Kidney (tissue), 14 donors: ENCODE measurements around the gene ROCK2. TPM values are rescaled to one million over a fixed set of nuclear protein-coding genes. Genes with fewer than 3 reads are reported as not detected.
A peak's percentile ranks its signal among the peaks of the same experiment; 100 is the strongest.

ENCODE experiments used
- DNase-seq, 5 donors: peaks; one replicate each; pipeline ENCODE4 v3.0.0-alpha.2; 2013 to 2020
- FAIRE-seq: peaks from 2 replicates; lab custom pipeline; 2012; peaks lifted over from hg19 to GRCh38; lab: Jason Lieb, UNC
- H3K27ac ChIP-seq, 2 donors: one replicate each; pipeline ENCODE4 v1.7.0; 2013; ENCODE audit warnings: low read depth in 2 of 2, low read length in 2 of 2, inconsistent platforms in 1 of 2
- H3K27me3 ChIP-seq: one replicate; pipeline ENCODE4 v1.7.1; 2013; ENCODE audit warnings: low read length, inconsistent platforms; ENCODE audit not compliant: control insufficient read depth, insufficient read depth
- H3K36me3 ChIP-seq, 3 donors: one replicate each; pipeline versions ENCODE4 v1.7.0 to v1.7.1; 2013; ENCODE audit warnings: low read length in 3 of 3, control low read depth in 1 of 3, inconsistent platforms in 1 of 3; ENCODE audit not compliant: insufficient read depth in 3 of 3, control insufficient read depth in 2 of 3
- H3K4me1 ChIP-seq, 3 donors: one replicate each; pipeline versions ENCODE4 v1.7.0 to v1.7.1; 2013; ENCODE audit warnings: low read length in 3 of 3, inconsistent platforms in 1 of 3, low read depth in 1 of 3; ENCODE audit not compliant: control insufficient read depth in 2 of 3, insufficient read depth in 2 of 3
- H3K4me3 ChIP-seq, 3 donors: one replicate each; pipeline versions ENCODE4 v1.7.0 to v1.8.1; 2013; ENCODE audit warnings: low read length in 3 of 3, control low read depth in 1 of 3, inconsistent platforms in 1 of 3
- H3K9ac ChIP-seq, 3 donors: one replicate each; pipeline versions ENCODE4 v1.7.0 to v1.7.1; 2013; ENCODE audit warnings: low read length in 3 of 3, control low read depth in 1 of 3, inconsistent platforms in 1 of 3
- H3K9me3 ChIP-seq, 3 donors: one replicate each; pipeline versions ENCODE4 v1.7.0 to v1.7.1; 2013; ENCODE audit warnings: low read length in 3 of 3, control low read depth in 1 of 3, inconsistent platforms in 1 of 3; ENCODE audit not compliant: control insufficient read depth in 2 of 3, insufficient read depth in 1 of 3
- CTCF ChIP-seq: IDR thresholded peaks from 3 replicates; pipeline ENCODE4 v1.5.1; 2012; ENCODE audit warnings: mild to moderate bottlenecking, moderate library complexity, borderline replicate concordance; ENCODE audit not compliant: insufficient read depth; ENCODE audit errors: extremely low read depth
- intact Hi-C: fragments of 100-400 bp; cut with DNase I; formaldehyde crosslinking; loops from one replicate; pipeline ENCODE4 v1.11.1; 2022
- polyA plus RNA-seq: library from polyadenylated mRNA; stranded (reverse); fragments of 350-450 nt; fragmentation: Illumina TruSeq; extraction: RNeasy Lipid Tissue Mini Kit (QIAGEN cat#74804); gene quantifications from one replicate; pipeline ENCODE4 v1.2.3, GENCODE V29; 2014; ENCODE audit warnings: low read depth, low replicate concordance; ENCODE audit not compliant: insufficient read depth
- total RNA-seq: library from RNA; stranded (reverse); fragmentation: NEBNext Ultra II Directional; extraction: Animal tissue kit (Norgen Biotek cat#: 25700); gene quantifications from one replicate; pipeline ENCODE4 v1.2.1, GENCODE V29; 2021
- donor health status: control.
- donor health status: control.
- donor health status: control.
- donor health status: control.
- donor health status: control.
- donor health status: DM: yes; HTN: yes; CAD: no.
- donor health status: Normal renal cell carcinoma (clear cell type).

Gene ROCK2
- total and polyA plus RNA-seq, 2 donors from 2014 or later, result 6.7 to 58.3 TPM

GRCh38 chr2:11309706-11310105, 34.7 kb downstream of the ROCK2 start:
- DNase-seq (no peak), FAIRE-seq (no peak)
- TF ChIP-seq CTCF, result no peak
- H3K27ac ChIP-seq, result no peak overlapping the region
- no peak overlapping the region for H3K9ac ChIP-seq
- no peak overlapping the region for H3K4me3 ChIP-seq
- H3K9me3 ChIP-seq, result no peaks in the 10 kb centered on the region
- intact Hi-C loops, result no loop called here
- H3K4me1 ChIP-seq, result peaks cover 0 to 6% (median 4%) of the 10 kb centered on the region in 3 donors
- no peaks in the 10 kb centered on the region for H3K27me3 ChIP-seq
- H3K36me3 ChIP-seq, result no peaks in the 10 kb centered on the region

DNA sequence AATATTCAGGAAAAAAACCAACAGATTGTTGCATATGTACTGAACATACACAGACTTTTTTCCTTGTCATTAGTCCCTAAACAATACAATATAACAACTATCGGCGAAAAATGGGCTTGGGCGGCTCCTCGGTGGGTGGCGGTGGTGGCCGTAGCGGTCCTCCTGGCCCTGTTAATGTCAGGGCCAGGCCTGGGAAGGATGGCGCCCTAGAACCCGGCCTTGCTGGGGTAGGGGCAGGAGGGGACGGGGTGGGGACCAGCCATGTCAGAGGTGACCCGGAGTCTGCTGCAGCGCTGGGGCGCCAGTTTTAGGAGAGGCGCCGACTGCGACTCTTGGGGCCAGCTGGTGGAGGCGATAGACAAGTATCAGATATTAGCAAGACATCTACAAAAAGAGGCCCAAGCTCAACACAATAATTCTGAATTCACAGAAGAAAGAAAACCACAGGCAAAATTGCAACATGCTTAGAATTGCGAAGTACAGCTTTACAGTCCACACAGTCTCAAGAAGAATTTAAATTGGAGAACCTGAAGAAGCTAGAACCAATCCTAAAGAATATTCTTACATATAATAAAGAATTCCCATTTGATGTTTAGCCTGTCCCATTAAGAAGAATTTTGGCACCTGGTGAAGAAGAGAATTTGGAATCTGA, 36.5 kb downstream of the ROCK2 start:
- Histone ChIP-seq H3K27me3 (no peaks in the 10 kb centered on the region), H3K9me3 (no peaks in the 10 kb centered on the region), H3K36me3 (no peaks in the 10 kb centered on the region), H3K4me3 (no peak overlapping the region), H3K9ac (no peak overlapping the region), H3K4me1 (peaks cover 0 to 6% (median 3%) of the 10 kb centered on the region in 3 donors), H3K27ac (no peak overlapping the region)
- intact Hi-C loops, result no loop called here
- no peak for TF ChIP-seq CTCF
- FAIRE-seq (no peak), DNase-seq (peak in 1 of 5 donors; percentile 64)

DNA sequence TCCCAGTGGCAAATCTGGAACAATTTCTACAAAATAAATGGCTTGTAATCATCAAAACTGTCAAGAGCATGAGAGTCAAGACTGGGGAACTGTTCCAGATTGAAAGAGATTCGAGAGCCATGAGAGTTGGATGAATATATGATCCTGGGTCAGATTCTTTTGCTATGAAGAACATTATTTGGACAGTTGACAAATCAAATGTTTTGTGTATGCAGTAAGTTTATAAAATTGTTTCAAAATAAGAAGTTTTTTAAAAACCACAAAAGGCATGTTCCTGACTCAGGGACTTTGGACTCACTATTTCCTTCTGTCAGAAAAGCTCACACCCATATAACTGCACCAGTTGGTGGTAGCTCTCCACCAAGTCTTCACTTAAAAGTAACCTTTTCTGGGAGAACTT, 38.5 kb downstream of the ROCK2 start:
- H3K4me3 ChIP-seq, result no peak overlapping the region
- no peaks in the 10 kb centered on the region for H3K9me3 ChIP-seq
- intact Hi-C loops, result no loop called here
- FAIRE-seq (no peak), DNase-seq (no peak)
- H3K27ac ChIP-seq, result no peak overlapping the region
- peaks cover 0 to 6% (median 0%) of the 10 kb centered on the region in 3 donors for H3K4me1 ChIP-seq
- no peaks in the 10 kb centered on the region for H3K27me3 ChIP-seq
- no peak overlapping the region for H3K9ac ChIP-seq
- no peak for TF ChIP-seq CTCF
- H3K36me3 ChIP-seq, result no peaks in the 10 kb centered on the region

GRCh38 chr2:11305338-11305737, 39.1 kb downstream of the ROCK2 start:
- Histone ChIP-seq H3K9ac (no peak overlapping the region), H3K9me3 (no peaks in the 10 kb centered on the region), H3K36me3 (no peaks in the 10 kb centered on the region), H3K27ac (no peak overlapping the region), H3K4me1 (peaks cover 0 to 6% (median 0%) of the 10 kb centered on the region in 3 donors), H3K27me3 (no peaks in the 10 kb centered on the region), H3K4me3 (no peak overlapping the region)
- DNase-seq, result no peak
- intact Hi-C loops, result no loop called here
- no peak for FAIRE-seq
- TF ChIP-seq CTCF, result no peak
